ENCODE measurements around the gene NHLRC2. TPM values are rescaled to one million over a fixed set of nuclear protein-coding genes. Genes with fewer than 3 reads are reported as not detected.
A peak's percentile ranks its signal among the peaks of the same experiment; 100 is the strongest.
"Not testable (repeated sequence)": the region's sequence is repeated elsewhere in the genome, so short reads cannot be mapped to it uniquely, and the experiment has no call there.

The NHLRC2 gene
- total and polyA plus RNA-seq, 4 donors, result 11.5 to 32.8 (median 18.0) TPM

DNA sequence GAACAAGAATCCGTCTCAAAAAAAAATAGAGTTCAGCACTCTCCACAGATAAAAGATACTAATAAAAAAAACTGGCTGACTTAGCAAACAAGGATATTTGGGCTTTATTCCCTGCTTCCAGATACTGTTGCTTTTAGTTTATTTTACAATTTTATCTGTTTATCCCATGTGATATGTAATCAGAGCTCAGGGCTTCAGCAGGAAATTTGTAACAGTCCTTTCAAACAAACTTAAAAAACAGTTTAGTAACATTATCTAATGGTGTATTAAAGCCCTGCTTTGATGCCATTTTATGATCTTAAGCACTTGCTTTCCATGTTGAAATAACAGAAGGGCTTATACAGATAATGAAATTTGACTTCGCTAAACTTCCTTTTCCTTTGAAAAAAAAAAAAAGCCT lies 28.7 kb upstream of the NHLRC2 start:
- Histone ChIP-seq H3K9me3 (ENCODE audit: control insufficient read depth, insufficient read depth, low read length) (no peaks in the 10 kb centered on the region), H3K27ac (ENCODE audit: low read depth, low read length) (no peak overlapping the region), H3K36me3 (ENCODE audit: control insufficient read depth, insufficient read depth, low read length) (no peaks in the 10 kb centered on the region), H3K27me3 (ENCODE audit: control insufficient read depth, insufficient read depth, low read length) (no peaks in the 10 kb centered on the region), H3K4me3 (ENCODE audit: low read depth, low read length) (no peak overlapping the region), H3K4me1 (ENCODE audit: control insufficient read depth, insufficient read depth, low read length) (no peaks in the 10 kb centered on the region)
- WGBS (ENCODE audit: insufficient coverage), result no CpG with 5 or more reads among the region's 2 CpGs
- no peak for DNase-seq (ENCODE audit: low read depth in 4 of 6, low spot score in 6 of 6)

DNA sequence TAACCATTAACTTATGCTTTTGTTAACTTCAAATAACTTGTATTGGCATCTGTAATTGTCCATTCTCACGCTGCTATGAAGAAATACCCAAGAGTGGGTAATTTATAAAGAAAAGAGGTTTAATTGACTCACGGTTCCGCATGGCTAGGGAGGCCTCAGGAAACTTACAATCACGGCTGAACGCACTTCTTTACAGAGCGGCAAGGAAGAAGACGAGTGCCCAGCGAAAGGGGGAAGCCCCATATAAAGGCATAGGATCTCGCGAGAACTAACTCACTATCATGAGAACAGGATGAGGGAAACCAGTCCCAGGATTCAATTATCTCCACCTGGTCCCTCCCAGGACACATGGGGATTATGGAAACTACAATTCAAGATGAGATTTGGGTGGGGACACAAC lies 25.9 kb upstream of the NHLRC2 start:
- not testable (repeated sequence) for H3K4me3 ChIP-seq (ENCODE audit: low read depth, low read length); DNase-seq (ENCODE audit: low read depth in 4 of 6, low spot score in 6 of 6); H3K4me1 ChIP-seq (ENCODE audit: control insufficient read depth, insufficient read depth, low read length); H3K9me3 ChIP-seq (ENCODE audit: control insufficient read depth, insufficient read depth, low read length); H3K36me3 ChIP-seq (ENCODE audit: control insufficient read depth, insufficient read depth, low read length); H3K27me3 ChIP-seq (ENCODE audit: control insufficient read depth, insufficient read depth, low read length); H3K27ac ChIP-seq (ENCODE audit: low read depth, low read length)
- WGBS (ENCODE audit: insufficient coverage), result 72% methylated on average over 7 of the region's 10 CpGs

DNA sequence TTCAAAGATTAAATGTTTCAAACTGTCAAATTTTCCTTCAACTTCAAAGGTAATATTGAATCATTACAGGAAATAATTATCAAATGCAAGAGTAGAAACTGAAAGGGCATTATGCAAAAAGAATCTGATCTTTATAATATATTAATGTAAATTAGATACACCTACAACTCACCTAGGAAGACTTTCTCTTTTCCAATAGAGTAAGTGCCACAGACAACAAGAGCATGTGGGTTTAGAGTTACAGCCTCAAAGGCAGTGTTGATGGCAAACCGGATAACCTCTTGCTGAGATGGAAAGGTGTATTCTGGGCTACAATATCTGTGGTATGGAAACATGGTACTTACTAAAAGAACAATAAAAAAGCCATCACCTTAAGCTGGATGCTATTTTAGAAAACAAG lies 12.3 kb upstream of the NHLRC2 start:
- no peaks in the 10 kb centered on the region for H3K4me1 ChIP-seq (ENCODE audit: control insufficient read depth, insufficient read depth, low read length)
- H3K36me3 ChIP-seq (ENCODE audit: control insufficient read depth, insufficient read depth, low read length), result no peaks in the 10 kb centered on the region
- H3K27ac ChIP-seq (ENCODE audit: low read depth, low read length), result no peak overlapping the region
- WGBS (ENCODE audit: insufficient coverage), result no CpG with 5 or more reads among the region's 1 CpG
- no peak for DNase-seq (ENCODE audit: low read depth in 4 of 6, low spot score in 6 of 6)
- no peaks in the 10 kb centered on the region for H3K27me3 ChIP-seq (ENCODE audit: control insufficient read depth, insufficient read depth, low read length)
- H3K9me3 ChIP-seq (ENCODE audit: control insufficient read depth, insufficient read depth, low read length), result no peaks in the 10 kb centered on the region
- no peak overlapping the region for H3K4me3 ChIP-seq (ENCODE audit: low read depth, low read length)

DNA sequence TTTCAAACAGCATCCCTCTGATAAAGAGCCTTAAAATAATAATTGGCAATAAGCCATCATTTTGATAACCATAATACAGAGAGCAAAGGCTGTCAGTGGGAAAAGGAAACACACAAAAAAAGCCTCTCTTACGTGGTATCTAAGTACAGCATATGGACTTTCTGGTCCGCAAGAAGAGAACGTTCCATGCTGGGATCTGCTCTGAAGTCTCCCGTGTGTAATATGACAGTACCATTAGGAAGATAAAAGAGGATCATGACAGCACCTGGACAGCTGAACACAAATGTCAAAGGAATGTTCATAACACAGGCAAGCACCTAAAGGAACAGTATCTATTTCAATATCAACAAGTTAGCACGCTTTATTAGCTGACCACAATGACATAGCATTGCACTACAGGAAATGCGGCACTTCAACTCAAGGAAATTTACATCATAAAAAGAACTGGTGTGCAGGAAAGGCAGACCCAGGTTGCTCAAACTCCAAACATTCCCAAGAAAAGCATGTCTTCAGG lies 10.4 kb upstream of the NHLRC2 start:
- Histone ChIP-seq H3K4me3 (ENCODE audit: low read depth, low read length) (no peak overlapping the region), H3K9me3 (ENCODE audit: control insufficient read depth, insufficient read depth, low read length) (no peaks in the 10 kb centered on the region), H3K4me1 (ENCODE audit: control insufficient read depth, insufficient read depth, low read length) (no peaks in the 10 kb centered on the region), H3K36me3 (ENCODE audit: control insufficient read depth, insufficient read depth, low read length) (no peaks in the 10 kb centered on the region), H3K27ac (ENCODE audit: low read depth, low read length) (no peak overlapping the region), H3K27me3 (ENCODE audit: control insufficient read depth, insufficient read depth, low read length) (no peaks in the 10 kb centered on the region)
- WGBS (ENCODE audit: insufficient coverage), result 86% methylated on average over 5 of the region's 6 CpGs
- DNase-seq (ENCODE audit: low read depth in 4 of 6, low spot score in 6 of 6), result no peak

DNA sequence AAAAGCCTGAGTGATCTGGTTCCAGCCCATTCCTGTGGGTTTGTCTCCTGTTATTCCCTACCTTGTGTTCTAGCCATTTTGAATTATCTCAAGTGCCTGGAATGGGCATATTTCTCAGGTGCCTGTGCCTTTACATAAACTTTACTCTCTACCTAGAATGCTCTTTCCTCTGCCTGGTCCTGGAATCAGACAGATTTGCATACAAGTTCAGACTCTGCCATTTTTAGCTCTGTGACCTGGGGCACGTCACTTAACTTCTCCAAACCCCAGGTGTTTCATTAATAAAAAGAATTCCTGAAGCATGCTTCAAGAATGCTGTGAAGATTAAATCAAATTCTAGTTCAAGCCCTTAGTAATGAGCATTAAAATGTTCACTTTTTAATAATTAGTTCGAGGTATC lies 8.4 kb upstream of the NHLRC2 start:
- no peak overlapping the region for H3K27ac ChIP-seq (ENCODE audit: low read depth, low read length)
- DNase-seq (ENCODE audit: low read depth in 4 of 6, low spot score in 6 of 6), result no peak
- WGBS (ENCODE audit: insufficient coverage), result 100% methylated on average over 1 of the region's 2 CpGs
- no peak overlapping the region for H3K4me3 ChIP-seq (ENCODE audit: low read depth, low read length)
- H3K27me3 ChIP-seq (ENCODE audit: control insufficient read depth, insufficient read depth, low read length), result no peaks in the 10 kb centered on the region
- H3K4me1 ChIP-seq (ENCODE audit: control insufficient read depth, insufficient read depth, low read length), result no peaks in the 10 kb centered on the region
- no peaks in the 10 kb centered on the region for H3K36me3 ChIP-seq (ENCODE audit: control insufficient read depth, insufficient read depth, low read length)
- H3K9me3 ChIP-seq (ENCODE audit: control insufficient read depth, insufficient read depth, low read length), result no peaks in the 10 kb centered on the region

DNA sequence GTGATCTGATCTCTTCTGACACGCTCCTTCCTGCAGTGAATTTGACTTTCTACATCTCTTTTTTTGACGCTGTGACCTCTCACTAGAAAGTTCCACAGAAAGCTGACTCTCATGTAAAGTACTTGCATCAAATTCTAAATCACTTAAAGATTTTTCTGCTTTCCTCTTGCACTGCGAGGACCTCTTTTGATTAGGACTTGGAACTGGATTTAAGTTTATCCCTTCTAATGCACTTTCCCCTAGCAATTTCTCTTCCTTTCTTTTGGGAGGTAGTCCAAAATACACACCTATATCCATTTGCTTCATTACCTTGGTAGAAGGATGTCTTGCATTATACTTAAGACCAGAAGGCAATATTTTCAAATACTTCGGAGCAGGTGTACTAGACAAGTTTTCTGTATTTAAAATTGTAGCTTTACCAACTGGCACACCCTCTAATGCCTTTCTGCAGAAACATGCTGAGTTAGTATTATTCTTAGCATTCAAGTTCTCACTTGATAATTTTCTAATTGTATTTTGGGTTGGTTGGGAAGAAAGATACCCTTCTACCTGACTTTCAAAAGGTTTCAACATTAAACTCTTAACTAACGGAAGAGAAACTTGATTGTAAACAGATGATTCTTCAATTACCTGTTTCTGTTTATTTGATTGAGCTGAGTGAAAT lies 5.2 kb upstream of the NHLRC2 start:
- no peaks in the 10 kb centered on the region for H3K36me3 ChIP-seq (ENCODE audit: control insufficient read depth, insufficient read depth, low read length)
- no peak for DNase-seq (ENCODE audit: low read depth in 4 of 6, low spot score in 6 of 6)
- no CpG with 5 or more reads among the region's 5 CpGs for WGBS (ENCODE audit: insufficient coverage)
- no peaks in the 10 kb centered on the region for H3K27me3 ChIP-seq (ENCODE audit: control insufficient read depth, insufficient read depth, low read length)
- no peaks in the 10 kb centered on the region for H3K9me3 ChIP-seq (ENCODE audit: control insufficient read depth, insufficient read depth, low read length)
- no peak overlapping the region for H3K27ac ChIP-seq (ENCODE audit: low read depth, low read length)
- H3K4me3 ChIP-seq (ENCODE audit: low read depth, low read length), result no peak overlapping the region
- H3K4me1 ChIP-seq (ENCODE audit: control insufficient read depth, insufficient read depth, low read length), result peaks cover 7% of the 10 kb centered on the region

DNA sequence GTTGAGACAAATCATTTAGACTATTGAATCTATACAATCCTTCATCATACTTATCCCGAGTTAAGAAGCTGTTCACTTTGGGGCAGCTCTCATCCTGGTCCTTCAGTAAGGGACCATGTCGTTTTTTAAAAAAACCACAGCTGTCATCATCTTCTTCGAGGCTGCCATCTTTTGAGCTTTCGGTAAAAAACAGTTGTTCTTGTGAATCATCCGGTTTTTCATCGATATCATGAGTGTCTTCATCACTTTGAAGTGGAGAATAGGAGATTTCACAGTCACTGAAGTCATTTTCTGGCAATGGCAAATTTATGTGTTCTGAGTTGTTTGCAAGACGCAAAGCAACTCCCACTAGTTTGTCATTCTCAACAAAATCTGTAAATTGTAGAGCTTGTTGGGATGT lies 4.5 kb upstream of the NHLRC2 start:
- H3K9me3 ChIP-seq (ENCODE audit: control insufficient read depth, insufficient read depth, low read length), result no peaks in the 10 kb centered on the region
- peaks cover 7% of the 10 kb centered on the region for H3K4me1 ChIP-seq (ENCODE audit: control insufficient read depth, insufficient read depth, low read length)
- WGBS (ENCODE audit: insufficient coverage), result 88% methylated on average over 5 of the region's 7 CpGs
- H3K36me3 ChIP-seq (ENCODE audit: control insufficient read depth, insufficient read depth, low read length), result no peaks in the 10 kb centered on the region
- no peak for DNase-seq (ENCODE audit: low read depth in 4 of 6, low spot score in 6 of 6)
- no peak overlapping the region for H3K27ac ChIP-seq (ENCODE audit: low read depth, low read length)
- H3K27me3 ChIP-seq (ENCODE audit: control insufficient read depth, insufficient read depth, low read length), result no peaks in the 10 kb centered on the region
- H3K4me3 ChIP-seq (ENCODE audit: low read depth, low read length), result no peak overlapping the region

DNA sequence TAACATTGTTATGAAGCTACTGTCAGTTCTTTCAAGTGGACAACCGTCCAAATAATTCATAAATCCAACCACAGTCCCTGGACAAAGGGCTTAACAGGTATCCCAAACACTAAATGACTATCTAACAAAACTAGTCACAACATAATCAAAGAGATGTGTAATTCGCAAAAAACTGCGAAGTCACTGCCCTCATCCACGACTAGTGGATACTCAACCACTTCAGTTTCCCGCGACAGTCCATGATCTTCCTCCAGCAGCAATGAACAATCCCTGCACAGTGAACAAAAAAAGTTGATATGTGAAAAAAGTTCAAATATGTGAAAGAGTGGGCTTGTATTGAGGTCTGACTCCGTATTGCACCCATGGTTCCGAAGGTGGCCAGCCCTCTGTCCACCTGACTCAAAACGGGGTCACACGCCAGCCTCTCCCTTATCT lies 866 bp upstream of the NHLRC2 start:
- peak overlapping the region; percentile 89 for H3K27ac ChIP-seq (ENCODE audit: low read depth, low read length)
- 34% methylated on average over 7 of the region's 10 CpGs for WGBS (ENCODE audit: insufficient coverage)
- peak in 2 of 6 donors; percentile 45 to 52 for DNase-seq (ENCODE audit: low read depth in 4 of 6, low spot score in 6 of 6)
- peak overlapping the region; percentile 82 for H3K4me3 ChIP-seq (ENCODE audit: low read depth, low read length)
- H3K4me1 ChIP-seq (ENCODE audit: control insufficient read depth, insufficient read depth, low read length), result peaks cover 12% of the 10 kb centered on the region
- no peaks in the 10 kb centered on the region for H3K36me3 ChIP-seq (ENCODE audit: control insufficient read depth, insufficient read depth, low read length)
- no peaks in the 10 kb centered on the region for H3K27me3 ChIP-seq (ENCODE audit: control insufficient read depth, insufficient read depth, low read length)
- no peaks in the 10 kb centered on the region for H3K9me3 ChIP-seq (ENCODE audit: control insufficient read depth, insufficient read depth, low read length)

DNA sequence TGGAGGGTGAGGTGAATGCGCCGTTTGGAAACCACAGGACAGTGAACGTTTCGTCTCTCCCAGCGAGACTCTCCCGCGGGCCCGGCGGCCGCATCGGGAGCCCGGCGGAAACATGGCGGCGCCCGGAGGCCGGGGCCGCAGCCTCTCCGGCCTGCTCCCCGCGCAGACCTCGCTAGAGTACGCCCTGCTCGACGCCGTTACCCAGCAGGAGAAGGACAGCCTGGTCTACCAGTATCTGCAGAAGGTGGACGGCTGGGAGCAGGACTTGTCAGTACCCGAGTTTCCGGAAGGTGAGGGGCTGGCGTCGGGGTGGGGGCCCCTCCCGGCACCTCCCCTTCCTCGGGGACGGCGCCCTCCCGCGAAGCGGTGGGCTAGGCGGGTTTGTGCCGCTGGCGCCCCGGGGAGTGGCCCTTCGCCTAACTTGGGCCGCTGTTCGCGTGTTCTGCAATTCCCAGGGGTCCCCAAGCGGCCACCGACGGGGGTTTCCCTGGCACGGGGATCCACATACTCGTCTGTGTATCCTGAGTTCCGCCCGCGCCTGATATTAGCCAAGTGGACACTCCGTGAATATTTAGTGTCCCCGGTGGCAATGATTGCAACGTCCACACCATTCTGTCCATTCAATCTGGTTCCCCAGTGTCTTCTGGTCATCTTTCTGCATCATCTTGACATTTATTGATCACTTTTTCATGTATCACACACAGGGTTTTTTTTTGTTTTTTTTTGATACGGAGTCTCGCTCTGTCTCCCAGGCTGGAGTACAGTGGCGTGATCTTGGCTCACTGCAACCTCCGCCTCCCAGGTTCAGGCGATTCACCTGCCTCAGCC lies 514 bp downstream of the NHLRC2 start:
- Histone ChIP-seq H3K27me3 (ENCODE audit: control insufficient read depth, insufficient read depth, low read length) (no peaks in the 10 kb centered on the region), H3K36me3 (ENCODE audit: control insufficient read depth, insufficient read depth, low read length) (no peaks in the 10 kb centered on the region), H3K4me3 (ENCODE audit: low read depth, low read length) (peak overlapping the region; percentile 82), H3K4me1 (ENCODE audit: control insufficient read depth, insufficient read depth, low read length) (peaks cover 12% of the 10 kb centered on the region), H3K9me3 (ENCODE audit: control insufficient read depth, insufficient read depth, low read length) (no peaks in the 10 kb centered on the region), H3K27ac (ENCODE audit: low read depth, low read length) (peak overlapping the region; percentile 89)
- peak in 4 of 6 donors; percentile 23 to 74 (median 32) for DNase-seq (ENCODE audit: low read depth in 4 of 6, low spot score in 6 of 6)
- WGBS (ENCODE audit: insufficient coverage), result under 1% methylated on average over 62 of the region's 62 CpGs
